HEK293 (cell line): ENCODE measurements around the gene ACAA1.

Source experiments
- CTCF ChIA-PET: fragments of 350-600 bp; formaldehyde crosslinking; extraction: SDS; loops from one replicate; lab custom pipeline; 2021; ENCODE audit warnings: antibody characterized with exemption; lab: Yijun Ruan, JAX
- POLR2A ChIA-PET: fragments of 300-600 bp; formaldehyde crosslinking; extraction: SDS; loops from one replicate; lab custom pipeline; 2020; ENCODE audit warnings: antibody characterized with exemption, inconsistent platforms; lab: Yijun Ruan, JAX
- H3K27ac ChIP-seq: fragments of 200-500 bp; sonication (Bioruptor generic); 2 replicates; pipeline ENCODE4 v1.5.1; 2014; ENCODE audit warnings: low read depth, low read length, control low read depth, inconsistent platforms; ENCODE audit errors: extremely low read depth
- H3K36me3 ChIP-seq, 2 experiments: fragments of 200-500 bp in 1 of 2; sonication (Bioruptor generic) in 1 of 2; 1 replicate in 1 of 2; 2 replicates in 1 of 2; pipeline ENCODE4 v1.5.1; 2014 to 2017; ENCODE audit warnings: inconsistent platforms in 2 of 2, low read length in 2 of 2; ENCODE audit not compliant: control insufficient read depth in 2 of 2, insufficient read depth in 1 of 2
- H3K4me1 ChIP-seq: fragments of 200-500 bp; sonication (Bioruptor generic); 2 replicates; pipeline ENCODE4 v1.5.1; 2014; ENCODE audit warnings: mild to moderate bottlenecking, low read length, inconsistent platforms; ENCODE audit not compliant: control insufficient read depth, insufficient read depth
- H3K4me3 ChIP-seq: 2 replicates; pipeline ENCODE4 v1.5.1; 2011; ENCODE audit warnings: low read depth, mild to moderate bottlenecking, control low read depth, low read length, moderate library complexity
- H3K9me3 ChIP-seq: fragments of 200-500 bp; sonication (Bioruptor generic); 2 replicates; pipeline ENCODE4 v1.5.1; 2014; ENCODE audit warnings: low read depth, low read length, inconsistent platforms; ENCODE audit not compliant: control insufficient read depth, insufficient read depth
- FEZF1 ChIP-seq: fragments of 450-650 bp; formaldehyde crosslinking; IDR thresholded peaks from 2 replicates; pipeline ENCODE4 v1.5.1; 2016; ENCODE audit warnings: missing biosample characterization, missing genetic modification characterization
- PRDM2 ChIP-seq: fragments of 450-650 bp; formaldehyde crosslinking; IDR thresholded peaks from 2 replicates; pipeline ENCODE4 v1.5.1; 2016; ENCODE audit warnings: missing biosample characterization, missing genetic modification characterization, borderline replicate concordance
- TCF7L2 ChIP-seq: IDR thresholded peaks from 2 replicates; pipeline ENCODE4 v1.6.1; 2011; ENCODE audit warnings: low read depth, mild to moderate bottlenecking, inconsistent platforms, low read length, moderate library complexity, borderline replicate concordance
- ZBTB8A ChIP-seq: fragments of 450-650 bp; formaldehyde crosslinking; IDR thresholded peaks from 2 replicates; pipeline ENCODE4 v1.5.1; 2016; ENCODE audit warnings: missing biosample characterization, missing genetic modification characterization
- ZFP37 ChIP-seq: fragments of 450-650 bp; formaldehyde crosslinking; IDR thresholded peaks from 2 replicates; pipeline ENCODE4 v1.5.1; 2016; ENCODE audit warnings: missing biosample characterization, missing genetic modification characterization
- ZNF133 ChIP-seq: fragments of 450-650 bp; formaldehyde crosslinking; IDR thresholded peaks from 2 replicates; pipeline ENCODE4 v1.5.1; 2016; ENCODE audit warnings: missing biosample characterization, missing genetic modification characterization
- ZNF16 ChIP-seq: fragments of 450-650 bp; formaldehyde crosslinking; IDR thresholded peaks from 2 replicates; pipeline ENCODE4 v1.5.1; 2016; ENCODE audit warnings: low read depth, missing biosample characterization, missing genetic modification characterization
- ZNF423 ChIP-seq: fragments of 450-650 bp; formaldehyde crosslinking; IDR thresholded peaks from 2 replicates; pipeline ENCODE4 v1.5.1; 2016; ENCODE audit warnings: missing biosample characterization, missing genetic modification characterization
- ZNF513 ChIP-seq: fragments of 450-650 bp; IDR thresholded peaks from 2 replicates; pipeline ENCODE4 v1.5.1; 2018; ENCODE audit warnings: missing biosample characterization, missing genetic modification characterization
- ZNF518A ChIP-seq: fragments of 450-650 bp; formaldehyde crosslinking; conservative IDR thresholded peaks from 2 replicates; pipeline ENCODE4 v1.5.1; 2016; ENCODE audit warnings: low read depth, missing biosample characterization, missing genetic modification characterization
- ZNF549 ChIP-seq: fragments of 450-650 bp; IDR thresholded peaks from 2 replicates; pipeline ENCODE4 v1.5.1; 2018; ENCODE audit warnings: missing biosample characterization, missing genetic modification characterization, mild to moderate bottlenecking, inconsistent platforms, moderate library complexity
- ZSCAN30 ChIP-seq: fragments of 450-650 bp; IDR thresholded peaks from 2 replicates; pipeline ENCODE4 v1.5.1; 2018; ENCODE audit warnings: missing biosample characterization, mild to moderate bottlenecking, missing genetic modification characterization, moderate library complexity

ACAA1 gene

GRCh38 chr3:38152609-38153008 lies 15.7 kb upstream of the ACAA1 start (continued):
- no peak for TF ChIP-seq ZBTB8A
- TF ChIP-seq, all 188 proteins: peak for 0

- Histone ChIP-seq H3K36me3 (no peaks in the 10 kb centered on the region), H3K9me3 (no peaks in the 10 kb centered on the region), H3K4me3 (no peak overlapping the region), H3K27ac (no peak overlapping the region), H3K4me1 (peaks cover 4% of the 10 kb centered on the region; the same call in 1 of the 2 replicates)
- ChIA-PET CTCF (interaction anchor here (0.6 to 0.7 kb wide), 2 partner anchors 14 to 90 kb away, joined by 5 to 6 read pairs; no protein-coding TSS in a partner anchor), POLR2A (interaction anchor here (0.7 kb wide), 1 partner anchor 95 kb away, joined by 3 read pairs; no protein-coding TSS in a partner anchor)
- TF ChIP-seq ZNF423 (tag by site-specific recombination) (no peak), ZNF513 (no peak), ZSCAN30 (tag by site-specific recombination) (no peak), FEZF1 (tag by site-specific recombination) (no peak), TCF7L2 (no peak), ZNF133 (no peak)
Observed at GRCh38 chr3:38151667-38152265, 14.8 kb upstream of the ACAA1 start.

- H3K4me3 ChIP-seq: no peak overlapping the region
- no peaks in the 10 kb centered on the region for H3K9me3 ChIP-seq
- POLR2A ChIA-PET: no interaction called here
- H3K36me3 ChIP-seq: no peaks in the 10 kb centered on the region
- peaks cover 4% of the 10 kb centered on the region; the same call in 1 of the 2 replicates for H3K4me1 ChIP-seq
- CTCF ChIA-PET: interaction anchor here (0.6 kb wide), 1 partner anchor 15 kb away, joined by 6 read pairs; no protein-coding TSS in a partner anchor
- TF ChIP-seq PRDM2 (tag by site-specific recombination) (no peak), ZNF549 (tag by site-specific recombination) (no peak), ZNF16 (tag by site-specific recombination) (no peak), ZFP37 (tag by site-specific recombination) (no peak), ZNF518A (tag by site-specific recombination) (no peak)
- no peak overlapping the region for H3K27ac ChIP-seq
Observed at GRCh38 chr3:38150780-38151528, 14.0 kb upstream of the ACAA1 start.
